ENCODE measurements around the gene BABAM2. TPM values are rescaled to one million over a fixed set of nuclear protein-coding genes. Genes with fewer than 3 reads are reported as not detected.

The BABAM2 gene
- total RNA-seq, 1 experiment from 2014 or later: 16.3 TPM

- intact Hi-C loops (cut with micrococcal nuclease): no loop called here
Observed at GRCh38 chr2:27904405-27904665, 13.8 kb downstream of the BABAM2 start.

DNA sequence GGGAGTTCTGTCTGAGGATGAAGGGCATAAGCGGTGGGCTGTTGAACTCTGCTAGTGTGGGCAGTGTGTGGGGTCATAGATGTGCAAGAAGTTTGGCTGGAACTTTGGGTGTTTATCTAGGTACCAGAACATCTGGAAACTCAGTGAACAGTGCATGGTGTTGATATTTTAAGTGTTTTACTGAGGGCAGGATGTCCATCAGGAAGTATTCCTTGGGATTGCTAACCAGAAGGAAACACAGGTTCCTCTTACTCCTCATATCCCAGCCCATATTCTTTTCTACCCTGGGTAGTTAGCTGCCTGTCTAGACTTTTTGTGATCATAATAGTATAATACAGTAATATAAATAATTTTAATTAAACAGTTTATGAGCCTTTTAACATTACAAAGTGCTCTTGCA is 15.5 kb downstream of the BABAM2 start:
- ATAC-seq (no peak), DNase-seq (no peak)
- intact Hi-C loops (cut with micrococcal nuclease): no loop called here
- POLR2A ChIA-PET (ENCODE audit: unreplicated experiment): no interaction called here
- Histone ChIP-seq H3F3A (ENCODE audit: low read length, unreplicated experiment) (no peaks in the 10 kb centered on the region), H3K27me3 (ENCODE audit: low read length) (no peaks in the 10 kb centered on the region), H3K9me3 (ENCODE audit: low read length) (no peaks in the 10 kb centered on the region), H2AFZ (ENCODE audit: low read length) (no peak overlapping the region), H3K4me2 (ENCODE audit: low read length) (no peak overlapping the region), H3K9ac (ENCODE audit: low read length) (no peak overlapping the region), H3K27ac (ENCODE audit: low read length) (no peak overlapping the region), H3K4me3 (ENCODE audit: low read length) (no peak overlapping the region), H3K79me2 (ENCODE audit: low read length) (no peaks in the 10 kb centered on the region), H4K20me1 (ENCODE audit: low read length) (no peaks in the 10 kb centered on the region), H3K36me3 (ENCODE audit: low read depth, low read length) (no peaks in the 10 kb centered on the region), H3K4me1 (ENCODE audit: insufficient read depth, low read length) (peaks cover 14% of the 10 kb centered on the region), H3K9me2 (replicated peaks; ENCODE audit: low read length) (no peaks in the 10 kb centered on the region)
- CTCF ChIA-PET: no interaction called here
- BruUV-seq (replicated peaks): no TSS peak
- TF ChIP-seq, protein P1, sequence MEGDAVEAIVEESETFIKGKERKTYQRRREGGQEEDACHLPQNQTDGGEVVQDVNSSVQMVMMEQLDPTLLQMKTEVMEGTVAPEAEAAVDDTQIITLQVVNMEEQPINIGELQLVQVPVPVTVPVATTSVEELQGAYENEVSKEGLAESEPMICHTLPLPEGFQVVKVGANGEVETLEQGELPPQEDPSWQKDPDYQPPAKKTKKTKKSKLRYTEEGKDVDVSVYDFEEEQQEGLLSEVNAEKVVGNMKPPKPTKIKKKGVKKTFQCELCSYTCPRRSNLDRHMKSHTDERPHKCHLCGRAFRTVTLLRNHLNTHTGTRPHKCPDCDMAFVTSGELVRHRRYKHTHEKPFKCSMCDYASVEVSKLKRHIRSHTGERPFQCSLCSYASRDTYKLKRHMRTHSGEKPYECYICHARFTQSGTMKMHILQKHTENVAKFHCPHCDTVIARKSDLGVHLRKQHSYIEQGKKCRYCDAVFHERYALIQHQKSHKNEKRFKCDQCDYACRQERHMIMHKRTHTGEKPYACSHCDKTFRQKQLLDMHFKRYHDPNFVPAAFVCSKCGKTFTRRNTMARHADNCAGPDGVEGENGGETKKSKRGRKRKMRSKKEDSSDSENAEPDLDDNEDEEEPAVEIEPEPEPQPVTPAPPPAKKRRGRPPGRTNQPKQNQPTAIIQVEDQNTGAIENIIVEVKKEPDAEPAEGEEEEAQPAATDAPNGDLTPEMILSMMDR (conservative IDR thresholded peaks at IDR 0.05; ENCODE audit: low read depth, low read length): no peak
- no peak for TF ChIP-seq EZH2 (IDR thresholded peaks at IDR 0.05; ENCODE audit: low read length, unreplicated experiment)
- TF ChIP-seq EZH2phosphoT487 (IDR thresholded peaks at IDR 0.05; ENCODE audit: borderline replicate concordance, low read length): no peak

More at GRCh38 chr2:27904405-27904665, 13.8 kb downstream of the BABAM2 start:
- ChIA-PET POLR2A (ENCODE audit: unreplicated experiment) (no interaction called here), CTCF (no interaction called here)
- H3K27ac ChIP-seq (ENCODE audit: low read length): no peak overlapping the region
- H3F3A ChIP-seq (ENCODE audit: low read length, unreplicated experiment): no peaks in the 10 kb centered on the region
- H3K4me1 ChIP-seq (ENCODE audit: insufficient read depth, low read length): peaks cover 15% of the 10 kb centered on the region
- TF ChIP-seq, protein P1 (conservative IDR thresholded peaks at IDR 0.05; ENCODE audit: low read depth, low read length): no peak
- TF ChIP-seq EZH2phosphoT487 (IDR thresholded peaks at IDR 0.05; ENCODE audit: borderline replicate concordance, low read length): no peak
- no peak for TF ChIP-seq EZH2 (IDR thresholded peaks at IDR 0.05; ENCODE audit: low read length, unreplicated experiment)
- H4K20me1 ChIP-seq (ENCODE audit: low read length): no peaks in the 10 kb centered on the region
- no peak overlapping the region for H3K9ac ChIP-seq (ENCODE audit: low read length)
- no peak overlapping the region for H3K4me3 ChIP-seq (ENCODE audit: low read length)
- no peaks in the 10 kb centered on the region for H3K9me3 ChIP-seq (ENCODE audit: low read length)
- no peaks in the 10 kb centered on the region for H3K36me3 ChIP-seq (ENCODE audit: low read depth, low read length)
- no TSS peak for BruUV-seq (replicated peaks)
- H2AFZ ChIP-seq (ENCODE audit: low read length): no peak overlapping the region
- H3K27me3 ChIP-seq (ENCODE audit: low read length): no peaks in the 10 kb centered on the region
- no peaks in the 10 kb centered on the region for H3K9me2 ChIP-seq (replicated peaks; ENCODE audit: low read length)
- no peak for DNase-seq
- no peaks in the 10 kb centered on the region for H3K79me2 ChIP-seq (ENCODE audit: low read length)
- no peak for ATAC-seq
- no peak overlapping the region for H3K4me2 ChIP-seq (ENCODE audit: low read length)

DNA sequence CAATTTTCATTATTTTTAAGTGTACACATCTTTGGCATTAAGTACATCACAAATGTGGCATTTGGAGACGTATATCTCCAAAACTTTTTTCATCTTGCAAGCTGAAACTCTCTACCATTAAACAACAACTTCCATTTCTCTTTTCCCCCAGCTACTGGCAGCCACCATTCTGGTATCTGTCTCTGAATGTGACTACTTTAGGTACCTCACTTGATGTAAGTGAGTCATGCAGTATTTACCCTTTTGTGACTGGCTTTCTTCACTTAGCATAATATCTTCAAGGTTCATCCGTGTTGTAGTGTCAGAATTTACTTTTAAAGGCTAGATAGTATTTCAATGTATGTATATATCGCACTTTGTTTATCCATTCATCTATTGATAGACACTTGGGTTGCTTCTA is 17.0 kb downstream of the BABAM2 start:
- H3F3A ChIP-seq (ENCODE audit: low read length, unreplicated experiment): no peaks in the 10 kb centered on the region
- no peak overlapping the region for H3K4me2 ChIP-seq (ENCODE audit: low read length)
- POLR2A ChIA-PET (ENCODE audit: unreplicated experiment): no interaction called here
- no peaks in the 10 kb centered on the region for H3K36me3 ChIP-seq (ENCODE audit: low read depth, low read length)
- H3K9ac ChIP-seq (ENCODE audit: low read length): no peak overlapping the region
- ATAC-seq: no peak
- CTCF ChIA-PET: no interaction called here
- H3K9me3 ChIP-seq (ENCODE audit: low read length): no peaks in the 10 kb centered on the region
- no peak overlapping the region for H3K27ac ChIP-seq (ENCODE audit: low read length)
- intact Hi-C loops (cut with micrococcal nuclease): no loop called here
- no peaks in the 10 kb centered on the region for H3K79me2 ChIP-seq (ENCODE audit: low read length)
- DNase-seq: peak; percentile 29
- no peaks in the 10 kb centered on the region for H4K20me1 ChIP-seq (ENCODE audit: low read length)
- H2AFZ ChIP-seq (ENCODE audit: low read length): no peak overlapping the region
- TF ChIP-seq EZH2phosphoT487 (IDR thresholded peaks at IDR 0.05; ENCODE audit: borderline replicate concordance, low read length): no peak
- TF ChIP-seq EZH2 (IDR thresholded peaks at IDR 0.05; ENCODE audit: low read length, unreplicated experiment): no peak
- TF ChIP-seq, protein P1 (conservative IDR thresholded peaks at IDR 0.05; ENCODE audit: low read depth, low read length): no peak
- BruUV-seq (replicated peaks): no TSS peak
- H3K4me1 ChIP-seq (ENCODE audit: insufficient read depth, low read length): no peaks in the 10 kb centered on the region
- H3K4me3 ChIP-seq (ENCODE audit: low read length): no peak overlapping the region
- H3K27me3 ChIP-seq (ENCODE audit: low read length): no peaks in the 10 kb centered on the region
- no peaks in the 10 kb centered on the region for H3K9me2 ChIP-seq (replicated peaks; ENCODE audit: low read length)

Measured in PC-3 (cell line).